ENCODE results near the gene ALCAM.
A peak's percentile ranks its signal among the peaks of the same experiment; 100 is the strongest.

ALCAM gene

GRCh38 chr3:105366326-105367062, at the start of gene ALCAM:
Gene ALCAM, plus strand, starts transcription at chr3:105366909.
- peak; percentile 72 to 98 (median 95) for DNase-seq

GRCh38 chr3:105317841-105318240, 48.9 kb upstream of the ALCAM start:
- DNase-seq: no peak

GRCh38 chr3:105322570-105323273, 44.0 kb upstream of the ALCAM start:
- DNase-seq: no peak

GRCh38 chr3:105323274-105323599, 43.5 kb upstream of the ALCAM start:
- no peak for DNase-seq

GRCh38 chr3:105324951-105325350, 41.8 kb upstream of the ALCAM start:
- DNase-seq: no peak

- no peak for DNase-seq
These were observed 38.9 kb upstream of the ALCAM start for GRCh38 chr3:105327662-105328337.

- DNase-seq: no peak
These were observed 38.4 kb upstream of the ALCAM start for GRCh38 chr3:105328338-105328730.

- DNase-seq: no peak
These were observed 33.7 kb upstream of the ALCAM start for GRCh38 chr3:105332961-105333360.

GRCh38 chr3:105334138-105334882, 32.4 kb upstream of the ALCAM start:
- DNase-seq: no peak

GRCh38 chr3:105339946-105340345, 26.8 kb upstream of the ALCAM start:
- DNase-seq: no peak

- no peak for DNase-seq
These were observed 22.7 kb upstream of the ALCAM start for GRCh38 chr3:105343991-105344390.

- no peak for DNase-seq
These were observed 21.6 kb upstream of the ALCAM start for GRCh38 chr3:105345156-105345555.

GRCh38 chr3:105347625-105348302, 18.9 kb upstream of the ALCAM start:
- no peak for DNase-seq

- DNase-seq: no peak
These were observed 18.4 kb upstream of the ALCAM start for GRCh38 chr3:105348307-105348706.

GRCh38 chr3:105349684-105350387, 16.9 kb upstream of the ALCAM start:
- DNase-seq: no peak

GRCh38 chr3:105351821-105352220, 14.9 kb upstream of the ALCAM start:
- no peak for DNase-seq

GRCh38 chr3:105352976-105353375, 13.7 kb upstream of the ALCAM start:
- no peak for DNase-seq

- peak in 41 of 56 donors; percentile 4 to 67 (median 35) for DNase-seq
These were observed 13.1 kb upstream of the ALCAM start for GRCh38 chr3:105353485-105354161.

- DNase-seq: peak in 1 of 56 donors; percentile 3
These were observed 12.3 kb upstream of the ALCAM start for GRCh38 chr3:105354429-105354828.

Measured in amygdala (tissue), 56 donors.